HepG2 (cell line): ENCODE data around the gene EWSR1. TPM values are rescaled to one million over a fixed set of nuclear protein-coding genes. Genes with fewer than 3 reads are reported as not detected.
A peak's percentile ranks its signal among the peaks of the same experiment; 100 is the strongest.

Experiments
- ATAC-seq: fragments of 200-7000 bp; cut with Tn5 transposase; 3 replicates; pipeline ENCODE4 v1.9.1; 2020; ENCODE audit warnings: mild to moderate bottlenecking, moderate library complexity
- BruUV-seq: library from RNA; stranded (reverse); fragments of 400-500 nt; replicated peaks from 2 replicates; lab custom pipeline; 2021; lab: Mats Ljungman, UMichigan
- CTCF ChIA-PET: fragments of 300-600 bp; formaldehyde crosslinking; extraction: SDS; loops from one replicate; lab custom pipeline; 2021; ENCODE audit warnings: low total read pairs, inconsistent platforms, low intra/inter-chr PET ratio; lab: Yijun Ruan, JAX
- POLR2A ChIA-PET: fragments of 350-600 bp; sonication (Branson Sonifier 250); formaldehyde crosslinking; loops from one replicate; lab custom pipeline; 2020; ENCODE audit warnings: antibody characterized with exemption, inconsistent platforms; lab: Yijun Ruan, JAX
- DNase-seq: peaks from one replicate; pipeline ENCODE4 v3.0.0-alpha.2; 2015; ENCODE audit warnings: low spot score
- FAIRE-seq: peaks from 3 replicates; lab custom pipeline; 2011; peaks lifted over from hg19 to GRCh38; lab: Jason Lieb, UNC
- H2AFZ ChIP-seq: one replicate; pipeline ENCODE4 v1.6.1; 2011; ENCODE audit warnings: low read length, inconsistent platforms
- H3K27ac ChIP-seq: fragments of 300-600 bp; 3 replicates; pipeline ENCODE4 v1.8.0; 2011; ENCODE audit warnings: mixed run types, mild to moderate bottlenecking, mixed read lengths, low read length, inconsistent platforms; ENCODE audit not compliant: insufficient read depth; ENCODE audit errors: extremely low read length
- H3K27me3 ChIP-seq, 2 experiments: fragments of 200-600 bp in 1 of 2; 2 replicates in 1 of 2; 3 replicates in 1 of 2; pipeline versions ENCODE4 v1.6.0 to v1.8.0; 2011; ENCODE audit warnings: low read length in 2 of 2, mild to moderate bottlenecking in 2 of 2, moderate library complexity in 2 of 2, inconsistent platforms in 1 of 2; ENCODE audit not compliant: insufficient read depth in 2 of 2, control insufficient read depth in 1 of 2
- H3K36me3 ChIP-seq, 2 experiments: fragments of 200-600 bp in 1 of 2; replicated peaks in 1 of 2; 2 replicates in 1 of 2; 3 replicates in 1 of 2; pipeline versions ENCODE4 v1.5.1 to v1.8.0; 2011; ENCODE audit warnings: low read length in 2 of 2, inconsistent platforms in 1 of 2; ENCODE audit not compliant: insufficient read depth in 2 of 2, control insufficient read depth in 1 of 2
- H3K4me1 ChIP-seq: 2 replicates; pipeline ENCODE4 v1.5.1; 2012; ENCODE audit warnings: low read length, inconsistent platforms; ENCODE audit not compliant: insufficient read depth
- H3K4me2 ChIP-seq: 2 replicates; pipeline ENCODE4 v1.6.0; 2011; ENCODE audit warnings: low read depth, low read length, inconsistent platforms
- H3K4me3 ChIP-seq, 3 experiments: fragments of 200-600 bp in 1 of 3; sonication (generic), shearing (Covaris generic) in 1 of 3; replicated peaks in 1 of 3; 2 replicates each; pipeline ENCODE4 v1.5.1; 2011 to 2016; ENCODE audit warnings: low read length in 3 of 3, inconsistent platforms in 2 of 3, low read depth in 2 of 3, mild to moderate bottlenecking in 2 of 3, control low read depth in 1 of 3, mixed read lengths in 1 of 3; ENCODE audit not compliant: insufficient read depth in 1 of 3
- H3K79me2 ChIP-seq: one replicate; pipeline ENCODE4 v1.6.1; 2011; ENCODE audit warnings: low read length, inconsistent platforms; ENCODE audit not compliant: insufficient read depth
- H3K9ac ChIP-seq: 2 replicates; pipeline ENCODE4 v1.6.0; 2011; ENCODE audit warnings: mild to moderate bottlenecking, low read depth, low read length, inconsistent platforms; ENCODE audit not compliant: insufficient read depth
- H3K9me3 ChIP-seq: 2 replicates; pipeline ENCODE4 v1.5.1; 2012; ENCODE audit warnings: mild to moderate bottlenecking, low read length
- H4K20me1 ChIP-seq: 2 replicates; pipeline ENCODE4 v1.6.0; 2011; ENCODE audit warnings: inconsistent platforms, mild to moderate bottlenecking, low read length, moderate library complexity; ENCODE audit not compliant: insufficient read depth
- MLXIP ChIP-seq: sonication (generic); formaldehyde crosslinking; IDR thresholded peaks from 2 replicates; pipeline ENCODE4 v1.9.0; 2021; ENCODE audit warnings: missing genetic modification reagents, borderline replicate concordance
- ZBTB33 ChIP-seq: sonication (generic); formaldehyde crosslinking; IDR thresholded peaks from 2 replicates; pipeline ENCODE4 v1.4.0; 2020; ENCODE audit warnings: missing genetic modification reagents
- ZBTB42 ChIP-seq: sonication (generic); formaldehyde crosslinking; IDR thresholded peaks from 2 replicates; pipeline ENCODE4 v1.5.0; 2020; ENCODE audit warnings: mild to moderate bottlenecking, missing genetic modification reagents
- ZFP36L1 ChIP-seq: sonication (generic); formaldehyde crosslinking; IDR thresholded peaks from 2 replicates; pipeline ENCODE4 v1.8.0; 2022; ENCODE audit warnings: mild to moderate bottlenecking, missing genetic modification reagents, moderate library complexity
- WGBS: methylation state at CpG from one replicate; pipeline ENCODE4 v1.1.6; 2017; ENCODE audit warnings: low lambda C conversion rate; 5-methylcytosine and 5-hydroxymethylcytosine counted together
- in situ Hi-C: cut with HindIII; loops from 2 replicates; pipeline ENCODE4 v1.10.0; 2017; ENCODE audit warnings: low pct_unique_long_range_greater_than_20kb; ENCODE audit not compliant: extremely low pct_ligation_motif_present
- intact Hi-C: fragments of 100-400 bp; cut with micrococcal nuclease; formaldehyde crosslinking; loops from one replicate; pipeline ENCODE4 v1.10.0; 2022; ENCODE audit not compliant: unreplicated experiment
- polyA plus RNA-seq, 8 experiments: library from polyadenylated mRNA; depleted of rRNA in 3 of 8; stranded (reverse) in 7 of 8; unstranded in 1 of 8; fragments of >200 nt; fragmentation: Illumina TruSeq in 4 of 8; extraction: Trizol in 4 of 8; gene quantifications; 2 replicates each; pipeline versions ENCODE4 v1.2.1 to v1.2.3, GENCODE V29; 2011 to 2016; ENCODE audit warnings: low read depth in 4 of 8, missing spikeins in 1 of 8, mixed read lengths in 1 of 8; ENCODE audit not compliant: insufficient read depth in 1 of 8
- total RNA-seq, 5 experiments: library from RNA; depleted of rRNA; stranded (reverse); fragments of >200 nt; fragmentation: Illumina TruSeq; extraction: Trizol; gene quantifications; 2 replicates each; pipeline ENCODE4 v1.2.3, GENCODE V29; 2016; ENCODE audit warnings: low read depth in 1 of 5

Gene EWSR1
- total and polyA plus RNA-seq, 2 of the 13 experiments (the other 11 are each of a cell fraction or from before 2014, with no cell fraction given) = 211 to 326 TPM

GRCh38 chr22:29253561-29254285 lies 14.3 kb upstream of the EWSR1 start:
- Histone ChIP-seq H2AFZ (no peak overlapping the region), H3K27ac (no peak overlapping the region), H3K79me2 (no peaks in the 10 kb centered on the region), H3K36me3 (no peaks in the 10 kb centered on the region), H3K4me3 (no peak overlapping the region; a peak in 1 of 6 replicates), H3K9ac (0 out of 2 replicates have a peak overlapping the region, but pooled peaks have one; percentile 3), H4K20me1 (no peaks in the 10 kb centered on the region), H3K4me1 (peaks cover 11% of the 10 kb centered on the region), H3K9me3 (no peaks in the 10 kb centered on the region), H3K4me2 (0 out of 2 replicates have a peak overlapping the region, but pooled peaks have one; percentile 32), H3K27me3 (no peaks in the 10 kb centered on the region)
- FAIRE-seq (no peak), ATAC-seq (no peak), DNase-seq (no peak)
- TF ChIP-seq MLXIP (no peak), ZBTB42 (CRISPR knock-in tag) (no peak), ZBTB33 (CRISPR knock-in tag) (peak; percentile 42; the same call in 1 of the 2 replicates), ZFP36L1 (CRISPR knock-in tag) (no peak)
- intact Hi-C loops (no loop called here), in situ Hi-C loops (loop anchor here (10.0 kb wide), 1 partner anchor 389 kb away; no protein-coding TSS in a partner anchor)
- ChIA-PET POLR2A (no interaction called here), CTCF (no interaction called here)
- WGBS = 53% methylated on average over 12 of the region's 14 CpGs
- no TSS peak for BruUV-seq
